Upper lobe of right lung (tissue), 1 donor: ENCODE measurements around the gene ZSWIM9. TPM values are rescaled to one million over a fixed set of nuclear protein-coding genes. Genes with fewer than 3 reads are reported as not detected.

Experiments
- ATAC-seq: fragments of 200-7000 bp; cut with Tn5 transposase; one replicate; pipeline ENCODE4 v1.9.1; 2020; ENCODE audit warnings: mild to moderate bottlenecking, moderate library complexity
- DNase-seq: peaks from one replicate; pipeline ENCODE4 v3.0.0-alpha.2; 2020
- H3K27ac ChIP-seq: fragments of 200-600 bp; one replicate; pipeline ENCODE4 v1.8.0; 2022
- H3K27me3 ChIP-seq: fragments of 200-600 bp; one replicate; pipeline ENCODE4 v1.8.0; 2022; ENCODE audit warnings: mild to moderate bottlenecking
- H3K36me3 ChIP-seq: fragments of 200-600 bp; one replicate; pipeline ENCODE4 v1.8.0; 2022
- H3K4me1 ChIP-seq: fragments of 200-600 bp; one replicate; pipeline ENCODE4 v1.8.0; 2022
- H3K4me3 ChIP-seq: fragments of 200-600 bp; one replicate; pipeline ENCODE4 v1.8.0; 2022; ENCODE audit warnings: mild to moderate bottlenecking
- H3K9me3 ChIP-seq: fragments of 200-600 bp; one replicate; pipeline ENCODE4 v1.8.0; 2022
- intact Hi-C: fragments of 100-400 bp; cut with DNase I; formaldehyde crosslinking; loops from one replicate; pipeline ENCODE4 v1.11.0; 2022
- total RNA-seq: library from RNA; stranded (reverse); fragmentation: NEBNext Ultra II Directional; extraction: Animal tissue kit (Norgen Biotek cat#: 25700); gene quantifications from one replicate; pipeline ENCODE4 v1.2.1, GENCODE V29; 2021
- TF ChIP-seq, protein P1 (sequence below): fragments of 200-600 bp; IDR thresholded peaks from one replicate; pipeline ENCODE4 v1.8.0; 2022; ENCODE audit warnings: antibody characterized with exemption
- donor health status: DM: no; HTN: yes; CAD: no; lungs with severe emphysema.

Gene ZSWIM9
- total RNA-seq, 1 donor from 2014 or later, result 7.5 TPM

GRCh38 chr19:48127561-48127960 is 42.9 kb upstream of the ZSWIM9 start:
- DNase-seq (no peak), ATAC-seq (no peak)
- TF ChIP-seq, protein P1, sequence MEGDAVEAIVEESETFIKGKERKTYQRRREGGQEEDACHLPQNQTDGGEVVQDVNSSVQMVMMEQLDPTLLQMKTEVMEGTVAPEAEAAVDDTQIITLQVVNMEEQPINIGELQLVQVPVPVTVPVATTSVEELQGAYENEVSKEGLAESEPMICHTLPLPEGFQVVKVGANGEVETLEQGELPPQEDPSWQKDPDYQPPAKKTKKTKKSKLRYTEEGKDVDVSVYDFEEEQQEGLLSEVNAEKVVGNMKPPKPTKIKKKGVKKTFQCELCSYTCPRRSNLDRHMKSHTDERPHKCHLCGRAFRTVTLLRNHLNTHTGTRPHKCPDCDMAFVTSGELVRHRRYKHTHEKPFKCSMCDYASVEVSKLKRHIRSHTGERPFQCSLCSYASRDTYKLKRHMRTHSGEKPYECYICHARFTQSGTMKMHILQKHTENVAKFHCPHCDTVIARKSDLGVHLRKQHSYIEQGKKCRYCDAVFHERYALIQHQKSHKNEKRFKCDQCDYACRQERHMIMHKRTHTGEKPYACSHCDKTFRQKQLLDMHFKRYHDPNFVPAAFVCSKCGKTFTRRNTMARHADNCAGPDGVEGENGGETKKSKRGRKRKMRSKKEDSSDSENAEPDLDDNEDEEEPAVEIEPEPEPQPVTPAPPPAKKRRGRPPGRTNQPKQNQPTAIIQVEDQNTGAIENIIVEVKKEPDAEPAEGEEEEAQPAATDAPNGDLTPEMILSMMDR, result no peak
- intact Hi-C loops, result no loop called here
- H3K4me3 ChIP-seq, result no peak overlapping the region
- H3K27me3 ChIP-seq, result no peaks in the 10 kb centered on the region
- H3K4me1 ChIP-seq, result peaks cover 5% of the 10 kb centered on the region
- no peak overlapping the region for H3K27ac ChIP-seq
- H3K36me3 ChIP-seq, result peaks cover 7% of the 10 kb centered on the region
- no peaks in the 10 kb centered on the region for H3K9me3 ChIP-seq

DNA sequence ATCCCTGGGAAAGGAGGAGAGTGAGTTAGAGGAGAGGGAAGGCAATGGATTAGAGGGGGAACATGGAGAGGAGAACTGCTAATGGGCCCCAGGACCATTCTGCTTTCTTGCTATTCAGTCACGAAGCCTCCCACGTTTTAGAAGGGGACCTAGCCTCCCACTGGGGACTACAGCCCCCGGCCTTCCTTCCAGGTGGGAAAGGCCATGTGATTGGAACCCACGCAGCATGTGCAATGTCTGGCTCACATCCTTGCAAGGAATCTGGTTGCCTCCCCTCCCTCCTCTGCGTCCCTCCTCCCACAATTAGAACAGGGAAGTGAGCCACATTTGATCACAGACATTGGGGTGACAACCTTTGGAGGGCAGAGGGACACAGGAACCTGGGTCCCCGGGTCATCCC is 37.4 kb upstream of the ZSWIM9 start:
- intact Hi-C loops, result no loop called here
- Histone ChIP-seq H3K36me3 (peaks cover 3% of the 10 kb centered on the region), H3K4me1 (no peaks in the 10 kb centered on the region), H3K9me3 (no peaks in the 10 kb centered on the region), H3K27me3 (no peaks in the 10 kb centered on the region), H3K4me3 (no peak overlapping the region), H3K27ac (no peak overlapping the region)
- no peak for DNase-seq
- ATAC-seq, result no peak
- TF ChIP-seq, protein P1, result no peak

DNA sequence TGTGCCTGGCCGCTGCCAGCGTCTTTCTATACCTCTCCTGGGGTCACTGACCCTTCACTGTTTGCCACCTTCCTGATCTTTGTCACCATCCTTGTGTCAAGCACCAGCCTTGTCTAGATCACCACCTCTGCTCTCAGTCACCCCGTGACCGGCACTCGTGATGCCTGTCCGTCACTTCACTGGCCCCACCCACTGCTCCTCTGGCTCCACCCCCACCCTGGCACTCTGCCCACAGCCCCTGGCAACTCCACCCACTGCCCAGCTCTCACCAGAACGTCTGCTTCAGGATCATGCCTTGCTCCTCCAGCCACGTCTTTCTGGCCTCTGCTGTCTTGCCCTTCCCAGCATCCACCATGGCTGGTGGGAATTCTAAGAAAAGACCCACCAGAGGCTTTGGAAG is 35.1 kb upstream of the ZSWIM9 start:
- intact Hi-C loops, result no loop called here
- ATAC-seq, result no peak
- Histone ChIP-seq H3K4me1 (no peaks in the 10 kb centered on the region), H3K27ac (no peak overlapping the region), H3K36me3 (no peaks in the 10 kb centered on the region), H3K4me3 (no peak overlapping the region), H3K27me3 (no peaks in the 10 kb centered on the region), H3K9me3 (no peaks in the 10 kb centered on the region)
- TF ChIP-seq, protein P1, result no peak
- DNase-seq, result no peak

- TF ChIP-seq, protein P1, result no peak
- DNase-seq (no peak), ATAC-seq (no peak)
- Histone ChIP-seq H3K4me1 (no peaks in the 10 kb centered on the region), H3K27me3 (no peaks in the 10 kb centered on the region), H3K36me3 (no peaks in the 10 kb centered on the region), H3K4me3 (no peak overlapping the region), H3K9me3 (no peaks in the 10 kb centered on the region), H3K27ac (no peak overlapping the region)
- intact Hi-C loops, result no loop called here
These were observed 33.9 kb upstream of the ZSWIM9 start for GRCh38 chr19:48136547-48136946.

DNA sequence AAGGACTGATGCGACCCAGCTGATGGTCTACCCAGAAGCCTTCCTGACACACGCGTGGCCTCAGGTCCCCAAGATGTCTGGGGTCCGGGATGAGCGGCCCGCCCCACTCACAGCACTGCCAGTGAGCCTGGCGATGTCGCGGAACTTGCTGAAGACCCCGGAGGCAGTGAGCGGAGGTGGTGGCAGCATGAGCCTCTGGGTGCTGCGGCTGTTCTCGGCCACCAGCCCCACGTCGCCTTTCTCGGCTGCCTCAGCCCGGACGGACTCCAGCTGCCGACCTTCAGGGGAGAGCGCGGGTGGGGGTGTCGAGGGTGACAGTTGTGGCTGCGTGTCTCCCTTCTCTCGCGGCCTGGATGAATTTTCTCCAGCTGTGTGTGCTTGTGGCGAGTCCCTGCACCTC is 33.1 kb upstream of the ZSWIM9 start:
- H3K4me3 ChIP-seq, result no peak overlapping the region
- H3K27me3 ChIP-seq, result no peaks in the 10 kb centered on the region
- ATAC-seq (no peak), DNase-seq (no peak)
- no peaks in the 10 kb centered on the region for H3K4me1 ChIP-seq
- H3K36me3 ChIP-seq, result no peaks in the 10 kb centered on the region
- intact Hi-C loops, result no loop called here
- H3K27ac ChIP-seq, result no peak overlapping the region
- H3K9me3 ChIP-seq, result no peaks in the 10 kb centered on the region
- TF ChIP-seq, protein P1, result no peak

- no peak for ATAC-seq
- Histone ChIP-seq H3K36me3 (peaks cover 4% of the 10 kb centered on the region), H3K4me1 (no peaks in the 10 kb centered on the region), H3K9me3 (no peaks in the 10 kb centered on the region), H3K27me3 (no peaks in the 10 kb centered on the region), H3K4me3 (no peak overlapping the region), H3K27ac (no peak overlapping the region)
- intact Hi-C loops, result no loop called here
- TF ChIP-seq, protein P1, result no peak
- no peak for DNase-seq
These were observed 31.4 kb upstream of the ZSWIM9 start for GRCh38 chr19:48139053-48139452.
